H1 (cell line): ENCODE measurements around the gene LEO1. TPM values are rescaled to one million over a fixed set of nuclear protein-coding genes. Genes with fewer than 3 reads are reported as not detected.

Source experiments
- CTCF ChIA-PET: fragments of 300-600 bp; sonication (Branson Sonifier 250); formaldehyde crosslinking; loops from one replicate; lab custom pipeline; 2021; ENCODE audit not compliant: partially characterized antibody; lab: Charles Lee
- POLR2A ChIA-PET: fragments of 300-600 bp; sonication (Branson Sonifier 250); formaldehyde crosslinking; loops from one replicate; lab custom pipeline; 2021; ENCODE audit warnings: inconsistent platforms; ENCODE audit not compliant: partially characterized antibody; lab: Charles Lee
- DNase-seq, 2 experiments: peaks; one replicate each; pipeline versions ENCODE4 v3.0.0 to v3.0.0-alpha.2; 2010 to 2022; ENCODE audit warnings: low spot score in 2 of 2, low read depth in 1 of 2, mixed read lengths in 1 of 2
- FAIRE-seq: peaks from 2 replicates; lab custom pipeline; 2011; peaks lifted over from hg19 to GRCh38; lab: Jason Lieb, UNC
- H2AFZ ChIP-seq: 2 replicates; pipeline ENCODE4 v1.8.1; 2012; ENCODE audit warnings: low read length, inconsistent platforms
- H2AK5ac ChIP-seq: 2 replicates; pipeline ENCODE4 v1.6.1; 2013; ENCODE audit warnings: low read depth, low read length
- H2BK120ac ChIP-seq: replicated peaks from 2 replicates; pipeline ENCODE3; 2013; ENCODE audit warnings: low read depth, low read length, inconsistent platforms
- H2BK12ac ChIP-seq: 2 replicates; pipeline ENCODE4 v1.6.1; 2013; ENCODE audit warnings: low read depth, low read length
- H2BK15ac ChIP-seq: 2 replicates; pipeline ENCODE4 v1.6.1; 2013; ENCODE audit warnings: low read length
- H2BK20ac ChIP-seq: 2 replicates; pipeline ENCODE4 v1.6.1; 2013; ENCODE audit warnings: low read length
- H2BK5ac ChIP-seq: 2 replicates; pipeline ENCODE4 v1.6.1; 2013; ENCODE audit warnings: low read depth, low read length
- H3K14ac ChIP-seq: 2 replicates; pipeline ENCODE4 v1.6.1; 2013; ENCODE audit warnings: inconsistent platforms; ENCODE audit not compliant: insufficient read length
- H3K18ac ChIP-seq: 2 replicates; pipeline ENCODE4 v1.6.1; 2013; ENCODE audit warnings: low read length; ENCODE audit errors: extremely low read depth
- H3K23ac ChIP-seq: 2 replicates; pipeline ENCODE4 v1.6.1; 2013; ENCODE audit warnings: inconsistent platforms; ENCODE audit not compliant: insufficient read length
- H3K23me2 ChIP-seq: 2 replicates; pipeline ENCODE4 v1.6.1; 2013; ENCODE audit warnings: low read depth, low read length
- H3K27ac ChIP-seq: 2 replicates; pipeline ENCODE4 v1.6.1; 2011; ENCODE audit warnings: low read depth, low read length, inconsistent platforms
- H3K27me3 ChIP-seq, 4 experiments: replicated peaks in 1 of 4; 1 replicate in 1 of 4; 2 replicates in 3 of 4; pipeline versions ENCODE4 v1.6.1 to v1.8.1; 2011 to 2013; ENCODE audit warnings: low read length in 3 of 4, mild to moderate bottlenecking in 3 of 4, inconsistent platforms in 2 of 4, mixed read lengths in 2 of 4, moderate library complexity in 1 of 4; ENCODE audit not compliant: control insufficient read depth in 3 of 4, insufficient read depth in 3 of 4; ENCODE audit errors: extremely low read depth in 1 of 4
- H3K36me3 ChIP-seq, 4 experiments: 2 replicates each; pipeline versions ENCODE4 v1.6.1 to v1.8.1; 2011 to 2013; ENCODE audit warnings: mild to moderate bottlenecking in 4 of 4, low read length in 3 of 4, moderate library complexity in 2 of 4, control low read depth in 1 of 4, inconsistent platforms in 1 of 4; ENCODE audit not compliant: insufficient read depth in 4 of 4, control insufficient read depth in 2 of 4
- H3K4ac ChIP-seq: replicated peaks from 2 replicates; pipeline ENCODE3; 2013; ENCODE audit warnings: low read length, low read depth, mixed read lengths, inconsistent platforms; ENCODE audit not compliant: insufficient read length
- H3K4me1 ChIP-seq, 4 experiments: replicated peaks in 1 of 4; 1 replicate in 1 of 4; 2 replicates in 3 of 4; pipeline versions ENCODE4 v1.6.1 to v1.8.1; 2011 to 2013; ENCODE audit warnings: low read length in 3 of 4, inconsistent platforms in 2 of 4, mixed read lengths in 1 of 4; ENCODE audit not compliant: insufficient read depth in 4 of 4, control insufficient read depth in 3 of 4
- H3K4me2 ChIP-seq, 2 experiments: 2 replicates each; pipeline versions ENCODE4 v1.6.1 to v1.8.1; 2011 to 2013; ENCODE audit warnings: low read depth in 2 of 2, low read length in 2 of 2, control low read depth in 1 of 2, inconsistent platforms in 1 of 2, mild to moderate bottlenecking in 1 of 2; ENCODE audit not compliant: insufficient read depth in 1 of 2
- H3K4me3 ChIP-seq, 4 experiments: fragments of 200-600, 300-600 bp in 1 of 4; sonication (generic), shearing (Covaris generic), sonication (Bioruptor Twin) in 1 of 4; 2 replicates each; pipeline versions ENCODE4 v1.5.1 to v1.8.1; 2011 to 2016; ENCODE audit warnings: low read length in 4 of 4, low read depth in 3 of 4, control low read depth in 2 of 4, inconsistent platforms in 2 of 4, mild to moderate bottlenecking in 2 of 4, mixed read lengths in 1 of 4, moderate library complexity in 1 of 4; ENCODE audit not compliant: insufficient read depth in 2 of 4; ENCODE audit errors: extremely low read depth in 1 of 4
- H3K56ac ChIP-seq: replicated peaks from 2 replicates; pipeline ENCODE3; 2013; ENCODE audit warnings: low read depth, mild to moderate bottlenecking, mixed read lengths, low read length, inconsistent platforms; ENCODE audit not compliant: insufficient read length
- H3K79me1 ChIP-seq: 2 replicates; pipeline ENCODE4 v1.6.1; 2013; ENCODE audit warnings: low read depth, low read length, control low read depth
- H3K79me2 ChIP-seq, 2 experiments: 2 replicates each; pipeline versions ENCODE4 v1.6.1 to v1.8.1; 2012 to 2013; ENCODE audit warnings: low read length in 2 of 2, mild to moderate bottlenecking in 2 of 2, inconsistent platforms in 1 of 2; ENCODE audit not compliant: insufficient read depth in 2 of 2, control insufficient read depth in 1 of 2
- H3K9ac ChIP-seq, 4 experiments: replicated peaks in 1 of 4; 1 replicate in 1 of 4; 2 replicates in 3 of 4; pipeline versions ENCODE4 v1.6.1 to v1.8.1; 2011 to 2013; ENCODE audit warnings: low read depth in 3 of 4, low read length in 3 of 4, control low read depth in 2 of 4, mild to moderate bottlenecking in 2 of 4, moderate library complexity in 2 of 4, inconsistent platforms in 1 of 4; ENCODE audit errors: extremely low read depth in 1 of 4
- H3K9me3 ChIP-seq, 2 experiments: 2 replicates each; pipeline versions ENCODE4 v1.6.1 to v1.8.1; 2012 to 2013; ENCODE audit warnings: mild to moderate bottlenecking in 2 of 2, moderate library complexity in 2 of 2, control low read depth in 1 of 2, inconsistent platforms in 1 of 2, low read depth in 1 of 2, low read length in 1 of 2, mixed read lengths in 1 of 2; ENCODE audit not compliant: insufficient read depth in 2 of 2
- H4K20me1 ChIP-seq, 2 experiments: replicated peaks in 1 of 2; 2 replicates each; pipeline versions ENCODE3 to v1.8.1; 2011 to 2013; ENCODE audit warnings: inconsistent platforms in 2 of 2, low read length in 2 of 2, mild to moderate bottlenecking in 1 of 2; ENCODE audit not compliant: insufficient read depth in 2 of 2, control insufficient read depth in 1 of 2
- H4K5ac ChIP-seq: 2 replicates; pipeline ENCODE4 v1.6.1; 2013; ENCODE audit warnings: low read length, low read depth, mixed read lengths, inconsistent platforms; ENCODE audit not compliant: insufficient read length
- H4K8ac ChIP-seq: 2 replicates; pipeline ENCODE4 v1.8.0; 2013; ENCODE audit warnings: mild to moderate bottlenecking, moderate library complexity, low read length, inconsistent platforms; ENCODE audit not compliant: insufficient read depth; ENCODE audit errors: extremely low read depth
- H4K91ac ChIP-seq: replicated peaks from 2 replicates; pipeline ENCODE3; 2013; ENCODE audit warnings: low read length, mixed read lengths, inconsistent platforms; ENCODE audit not compliant: insufficient read length
- CEBPB ChIP-seq: IDR thresholded peaks from 2 replicates; pipeline ENCODE4 v1.6.1; 2012; ENCODE audit warnings: low read depth, low read length
- JUN ChIP-seq: IDR thresholded peaks from 2 replicates; pipeline ENCODE4 v1.6.1; 2011; ENCODE audit warnings: low read depth, mild to moderate bottlenecking, improper control_type of control experiment, low read length
- POLR2AphosphoS5 ChIP-seq: IDR thresholded peaks from 2 replicates; pipeline ENCODE4 v1.6.1; 2011; ENCODE audit warnings: low read depth, low read length
- RAD21 ChIP-seq, 2 experiments: IDR thresholded peaks in 1 of 2; conservative IDR thresholded peaks in 1 of 2; 2 replicates each; pipeline ENCODE4 v1.6.1; 2011; ENCODE audit warnings: low read depth in 2 of 2, low read length in 2 of 2, improper control_type of control experiment in 1 of 2, inconsistent platforms in 1 of 2, mild to moderate bottlenecking in 1 of 2, moderate library complexity in 1 of 2
- SAP30 ChIP-seq: fragments of 300-600 bp; sonication (generic); IDR thresholded peaks from 2 replicates; pipeline ENCODE4 v1.7.1; 2012; ENCODE audit warnings: low read length, moderate library complexity, mild to moderate bottlenecking, inconsistent platforms; ENCODE audit not compliant: insufficient read depth, insufficient replicate concordance
- SIRT6 ChIP-seq: IDR thresholded peaks from one replicate; pipeline ENCODE4 v1.7.1; 2012; ENCODE audit warnings: low read length, inconsistent platforms
- SP1 ChIP-seq: IDR thresholded peaks from 2 replicates; pipeline ENCODE4 v1.6.1; 2011; ENCODE audit warnings: low read depth, low read length
- SRF ChIP-seq: IDR thresholded peaks from 2 replicates; pipeline ENCODE4 v1.6.1; 2011; ENCODE audit warnings: mild to moderate bottlenecking, low read depth, low read length, moderate library complexity
- TAF7 ChIP-seq: optimal IDR thresholded peaks from 2 replicates; pipeline ENCODE3; 2011; ENCODE audit warnings: low read depth, mild to moderate bottlenecking, inconsistent platforms, low read length, moderate library complexity, borderline replicate concordance
- WGBS, 2 experiments: shearing (Covaris generic) in 1 of 2; methylation state at CpG; one replicate each; pipeline versions ENCODE4 v1.1.6 to v1.1.7; 2013 to 2015; ENCODE audit warnings: low lambda C conversion rate in 2 of 2, mixed read lengths in 2 of 2, inconsistent platforms in 1 of 2, low coverage in 1 of 2, missing lambda C conversion rate in 1 of 2; ENCODE audit not compliant: insufficient replicate concordance in 2 of 2, insufficient coverage in 1 of 2, insufficient read length in 1 of 2; ENCODE audit errors: extremely low coverage in 1 of 2, missing lambda C conversion rate in 1 of 2; 5-methylcytosine and 5-hydroxymethylcytosine counted together
- polyA plus RNA-seq, 7 experiments: library from polyadenylated mRNA; depleted of rRNA in 3 of 7; stranded (reverse) in 5 of 7; unstranded in 2 of 7; fragments of >200 nt in 5 of 7; fragments of 200-250 nt in 2 of 7; gene quantifications; 1 replicate in 5 of 7; 2 replicates in 1 of 7; 4 replicates in 1 of 7; pipeline versions ENCODE4 v1.2.1 to v1.2.3, GENCODE V29; 2011 to 2013; ENCODE audit warnings: missing spikeins in 2 of 7, mixed read lengths in 2 of 7
- total RNA-seq: library from RNA; stranded (reverse); fragmentation: NEBNext Ultra II Directional; extraction: Animal tissue kit (Norgen Biotek cat#: 25700); gene quantifications from 2 replicates; pipeline ENCODE4 v1.2.1, GENCODE V29; 2021
- TF ChIP-seq, protein P1 (sequence below): IDR thresholded peaks from 2 replicates; pipeline ENCODE4 v1.6.1; 2012; ENCODE audit warnings: low read length, inconsistent platforms
- TF ChIP-seq, protein P2 (sequence below): IDR thresholded peaks from 2 replicates; pipeline ENCODE4 v1.6.1; 2011; ENCODE audit warnings: low read length, improper control_type of control experiment

LEO1 gene
- total and polyA plus RNA-seq, 2 of the 8 experiments (the other 6 are each of a cell fraction or from before 2014, with no cell fraction given) = 1.6 to 27.4 TPM

DNA sequence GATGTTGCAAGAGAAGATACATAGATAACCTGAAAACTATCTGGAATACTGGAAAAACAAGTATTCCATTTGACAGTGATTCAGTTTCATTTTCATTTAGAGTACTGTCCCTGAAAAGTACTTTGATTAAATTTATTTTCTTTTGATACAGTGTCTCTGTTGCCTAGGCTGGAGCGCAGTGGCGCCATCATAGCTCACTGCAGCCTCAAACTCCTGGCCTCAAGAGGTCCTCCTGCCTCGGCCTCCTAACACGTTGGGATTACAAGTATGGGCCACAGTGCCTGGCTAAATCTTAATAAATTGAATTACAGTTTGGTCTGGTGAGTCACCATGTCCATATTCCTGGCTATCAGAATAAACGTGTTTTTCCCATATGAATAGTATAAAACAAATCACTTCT lies 1.6 kb upstream of the LEO1 start:
- H3K4me3 ChIP-seq = no peak overlapping the region
- no peak overlapping the region for H3K14ac ChIP-seq
- POLR2A ChIA-PET = interaction anchor here (0.7 to 2.7 kb wide), 2 partner anchors 104 to 350 kb away, joined by 3 to 8 read pairs; no protein-coding TSS in a partner anchor
- no peaks in the 10 kb centered on the region for H4K20me1 ChIP-seq
- H4K5ac ChIP-seq = no peak overlapping the region
- no peak overlapping the region for H2AK5ac ChIP-seq
- WGBS, 2 experiments = 90% methylated on average over 5 of the region's 5 CpGs; no CpG with 5 or more reads in 1 of the 2 experiments
- no peaks in the 10 kb centered on the region for H3K27me3 ChIP-seq
- H3K4ac ChIP-seq = no peak overlapping the region
- FAIRE-seq = no peak
- peaks cover 7 to 30% of the 10 kb centered on the region in 2 experiments for H3K79me2 ChIP-seq
- TF ChIP-seq, protein P1, sequence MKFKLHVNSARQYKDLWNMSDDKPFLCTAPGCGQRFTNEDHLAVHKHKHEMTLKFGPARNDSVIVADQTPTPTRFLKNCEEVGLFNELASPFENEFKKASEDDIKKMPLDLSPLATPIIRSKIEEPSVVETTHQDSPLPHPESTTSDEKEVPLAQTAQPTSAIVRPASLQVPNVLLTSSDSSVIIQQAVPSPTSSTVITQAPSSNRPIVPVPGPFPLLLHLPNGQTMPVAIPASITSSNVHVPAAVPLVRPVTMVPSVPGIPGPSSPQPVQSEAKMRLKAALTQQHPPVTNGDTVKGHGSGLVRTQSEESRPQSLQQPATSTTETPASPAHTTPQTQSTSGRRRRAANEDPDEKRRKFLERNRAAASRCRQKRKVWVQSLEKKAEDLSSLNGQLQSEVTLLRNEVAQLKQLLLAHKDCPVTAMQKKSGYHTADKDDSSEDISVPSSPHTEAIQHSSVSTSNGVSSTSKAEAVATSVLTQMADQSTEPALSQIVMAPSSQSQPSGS = no peak
- TF ChIP-seq SIRT6 (no peak), SRF (no peak), POLR2AphosphoS5 (no peak), SP1 (no peak), TAF7 (no peak), CEBPB (no peak), JUN (no peak), RAD21 (IDR thresholded peaks at IDR 0.05 in 1 of 2, conservative IDR thresholded peaks at IDR 0.05 in 1 of 2; ENCODE audit: low read depth in 2 of 2, low read length in 2 of 2) (no peak), SAP30 (no peak)
- TF ChIP-seq, protein P2, sequence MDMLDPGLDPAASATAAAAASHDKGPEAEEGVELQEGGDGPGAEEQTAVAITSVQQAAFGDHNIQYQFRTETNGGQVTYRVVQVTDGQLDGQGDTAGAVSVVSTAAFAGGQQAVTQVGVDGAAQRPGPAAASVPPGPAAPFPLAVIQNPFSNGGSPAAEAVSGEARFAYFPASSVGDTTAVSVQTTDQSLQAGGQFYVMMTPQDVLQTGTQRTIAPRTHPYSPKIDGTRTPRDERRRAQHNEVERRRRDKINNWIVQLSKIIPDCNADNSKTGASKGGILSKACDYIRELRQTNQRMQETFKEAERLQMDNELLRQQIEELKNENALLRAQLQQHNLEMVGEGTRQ = no peak
- H3K36me3 ChIP-seq = no peaks in the 10 kb centered on the region
- no peak overlapping the region for H4K8ac ChIP-seq
- no peak overlapping the region for H2BK5ac ChIP-seq
- CTCF ChIA-PET = interaction anchor here (0.6 to 2.4 kb wide), 5 partner anchors 16 to 106 kb away, joined by 3 to 9 read pairs (median 3); no protein-coding TSS in a partner anchor
- no peak overlapping the region for H3K27ac ChIP-seq
- no peaks in the 10 kb centered on the region; the same call in 1 of the 2 replicates for H3K79me1 ChIP-seq
- H3K23ac ChIP-seq = no peak overlapping the region
- no peak for DNase-seq
- H3K18ac ChIP-seq = no peak overlapping the region
- H2BK120ac ChIP-seq = no peak overlapping the region
- no peaks in the 10 kb centered on the region; a peak in 1 of 7 replicates for H3K4me1 ChIP-seq
- no peak overlapping the region for H2BK20ac ChIP-seq
- H4K91ac ChIP-seq = no peak overlapping the region
- no peak overlapping the region for H3K9ac ChIP-seq
- peaks cover 8% of the 10 kb centered on the region; the same call in 1 of the 2 replicates for H3K23me2 ChIP-seq
- no peaks in the 10 kb centered on the region for H3K9me3 ChIP-seq
- H3K56ac ChIP-seq = no peak overlapping the region
- no peak overlapping the region for H2BK15ac ChIP-seq
- no peak overlapping the region for H2BK12ac ChIP-seq
- no peak overlapping the region; a peak in 1 of 4 replicates for H3K4me2 ChIP-seq
- no peak overlapping the region for H2AFZ ChIP-seq
